ENCODE measurements around the gene GRM8. TPM values are rescaled to one million over a fixed set of nuclear protein-coding genes. Genes with fewer than 3 reads are reported as not detected.

The GRM8 gene
- polyA plus RNA-seq, 1 donor from 2014 or later = 1.5 TPM

DNA sequence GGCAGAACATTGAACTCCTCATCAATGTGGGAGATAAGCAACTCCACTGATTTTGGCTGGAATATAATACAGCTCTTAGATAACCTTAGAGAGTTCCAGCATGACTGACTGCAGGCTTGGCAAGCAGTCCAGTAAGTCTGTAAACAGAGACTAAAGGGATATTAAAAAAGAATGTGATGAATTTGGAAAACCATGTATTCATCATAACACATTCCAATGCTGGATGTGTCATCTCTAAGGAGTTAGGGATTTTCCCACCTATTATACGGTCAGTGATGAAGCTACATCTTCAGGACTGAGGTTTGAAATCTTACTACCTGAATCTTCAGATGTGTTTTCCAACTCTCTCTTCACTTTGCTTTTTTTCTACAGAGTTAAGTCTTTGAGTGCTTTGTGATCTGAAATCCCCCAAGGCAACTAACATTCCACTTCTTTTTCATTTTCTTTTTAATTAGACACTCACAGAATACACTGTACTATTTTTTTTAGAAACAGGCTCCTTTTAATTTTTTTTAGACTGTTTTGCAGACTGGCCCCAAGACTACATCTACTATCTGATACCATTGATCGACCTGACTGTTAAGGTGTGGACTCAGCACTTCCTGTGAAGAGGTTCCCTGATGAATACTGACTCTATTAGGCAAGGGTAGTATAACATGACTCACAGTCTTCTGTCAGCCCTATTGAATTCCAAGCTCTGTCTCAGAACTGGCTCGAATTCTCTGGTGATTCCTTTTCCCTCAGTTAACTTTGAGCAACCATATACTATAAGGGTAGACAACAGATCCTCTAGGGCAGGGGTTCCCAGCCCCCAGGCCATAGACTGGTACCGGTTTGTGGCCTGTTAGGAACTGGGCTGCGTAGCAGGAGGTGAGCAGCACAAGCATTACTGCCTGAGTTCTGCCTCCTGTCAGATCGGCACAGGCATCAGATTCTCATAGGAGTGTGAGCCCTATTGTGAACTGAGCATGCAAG lies 678.2 kb downstream of the GRM8 start:
- H3K4me2 ChIP-seq (ENCODE audit: low read length) = no peak overlapping the region

DNA sequence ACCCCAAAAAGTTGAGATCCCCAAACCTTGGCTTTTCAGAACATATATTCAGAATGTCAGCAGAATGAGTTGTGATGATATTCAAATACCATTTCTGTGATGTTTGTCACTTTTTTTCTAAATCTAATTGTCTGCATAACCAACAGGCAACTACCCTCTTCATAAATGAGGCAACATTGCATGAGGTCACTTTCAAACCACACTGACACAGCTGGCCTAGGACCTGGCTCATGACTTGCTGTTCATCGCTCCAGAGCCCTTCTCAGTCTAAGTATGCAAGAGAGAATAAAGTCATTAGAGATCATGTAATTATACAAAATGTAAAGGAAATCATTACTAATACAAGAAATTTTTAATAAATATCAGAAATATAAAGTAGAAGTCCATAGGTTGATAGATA lies 681.9 kb downstream of the GRM8 start:
- H3F3A ChIP-seq (ENCODE audit: insufficient read depth, low read length, poor library complexity, severe bottlenecking) = no peaks in the 10 kb centered on the region

More for the DNA sequence above, 678.2 kb downstream of the GRM8 start:
- no peak overlapping the region for H2AFZ ChIP-seq (ENCODE audit: low read depth, low read length)
- H3K36me3 ChIP-seq (ENCODE audit: insufficient read depth, low read length) = no peaks in the 10 kb centered on the region
- H3K9me2 ChIP-seq (ENCODE audit: insufficient read depth, low read length) = no peaks in the 10 kb centered on the region
- H3K4me3 ChIP-seq (ENCODE audit: low read length) = no peak overlapping the region
- H3K79me2 ChIP-seq (replicated peaks; ENCODE audit: insufficient read depth, low read length) = no peaks in the 10 kb centered on the region
- TF ChIP-seq, protein P1, sequence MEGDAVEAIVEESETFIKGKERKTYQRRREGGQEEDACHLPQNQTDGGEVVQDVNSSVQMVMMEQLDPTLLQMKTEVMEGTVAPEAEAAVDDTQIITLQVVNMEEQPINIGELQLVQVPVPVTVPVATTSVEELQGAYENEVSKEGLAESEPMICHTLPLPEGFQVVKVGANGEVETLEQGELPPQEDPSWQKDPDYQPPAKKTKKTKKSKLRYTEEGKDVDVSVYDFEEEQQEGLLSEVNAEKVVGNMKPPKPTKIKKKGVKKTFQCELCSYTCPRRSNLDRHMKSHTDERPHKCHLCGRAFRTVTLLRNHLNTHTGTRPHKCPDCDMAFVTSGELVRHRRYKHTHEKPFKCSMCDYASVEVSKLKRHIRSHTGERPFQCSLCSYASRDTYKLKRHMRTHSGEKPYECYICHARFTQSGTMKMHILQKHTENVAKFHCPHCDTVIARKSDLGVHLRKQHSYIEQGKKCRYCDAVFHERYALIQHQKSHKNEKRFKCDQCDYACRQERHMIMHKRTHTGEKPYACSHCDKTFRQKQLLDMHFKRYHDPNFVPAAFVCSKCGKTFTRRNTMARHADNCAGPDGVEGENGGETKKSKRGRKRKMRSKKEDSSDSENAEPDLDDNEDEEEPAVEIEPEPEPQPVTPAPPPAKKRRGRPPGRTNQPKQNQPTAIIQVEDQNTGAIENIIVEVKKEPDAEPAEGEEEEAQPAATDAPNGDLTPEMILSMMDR (IDR thresholded peaks at IDR 0.05; ENCODE audit: poor library complexity, severe bottlenecking) = no peak
- TF ChIP-seq SMC3 (conservative IDR thresholded peaks at IDR 0.05; ENCODE audit: poor library complexity) = no peak
- no peak for TF ChIP-seq EZH2 (IDR thresholded peaks at IDR 0.05; ENCODE audit: borderline replicate concordance, insufficient read depth, low read length, poor library complexity, severe bottlenecking)
- TF ChIP-seq TAF1 (IDR thresholded peaks at IDR 0.05; ENCODE audit: low read depth) = no peak
- TF ChIP-seq, protein P2, sequence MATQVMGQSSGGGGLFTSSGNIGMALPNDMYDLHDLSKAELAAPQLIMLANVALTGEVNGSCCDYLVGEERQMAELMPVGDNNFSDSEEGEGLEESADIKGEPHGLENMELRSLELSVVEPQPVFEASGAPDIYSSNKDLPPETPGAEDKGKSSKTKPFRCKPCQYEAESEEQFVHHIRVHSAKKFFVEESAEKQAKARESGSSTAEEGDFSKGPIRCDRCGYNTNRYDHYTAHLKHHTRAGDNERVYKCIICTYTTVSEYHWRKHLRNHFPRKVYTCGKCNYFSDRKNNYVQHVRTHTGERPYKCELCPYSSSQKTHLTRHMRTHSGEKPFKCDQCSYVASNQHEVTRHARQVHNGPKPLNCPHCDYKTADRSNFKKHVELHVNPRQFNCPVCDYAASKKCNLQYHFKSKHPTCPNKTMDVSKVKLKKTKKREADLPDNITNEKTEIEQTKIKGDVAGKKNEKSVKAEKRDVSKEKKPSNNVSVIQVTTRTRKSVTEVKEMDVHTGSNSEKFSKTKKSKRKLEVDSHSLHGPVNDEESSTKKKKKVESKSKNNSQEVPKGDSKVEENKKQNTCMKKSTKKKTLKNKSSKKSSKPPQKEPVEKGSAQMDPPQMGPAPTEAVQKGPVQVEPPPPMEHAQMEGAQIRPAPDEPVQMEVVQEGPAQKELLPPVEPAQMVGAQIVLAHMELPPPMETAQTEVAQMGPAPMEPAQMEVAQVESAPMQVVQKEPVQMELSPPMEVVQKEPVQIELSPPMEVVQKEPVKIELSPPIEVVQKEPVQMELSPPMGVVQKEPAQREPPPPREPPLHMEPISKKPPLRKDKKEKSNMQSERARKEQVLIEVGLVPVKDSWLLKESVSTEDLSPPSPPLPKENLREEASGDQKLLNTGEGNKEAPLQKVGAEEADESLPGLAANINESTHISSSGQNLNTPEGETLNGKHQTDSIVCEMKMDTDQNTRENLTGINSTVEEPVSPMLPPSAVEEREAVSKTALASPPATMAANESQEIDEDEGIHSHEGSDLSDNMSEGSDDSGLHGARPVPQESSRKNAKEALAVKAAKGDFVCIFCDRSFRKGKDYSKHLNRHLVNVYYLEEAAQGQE (IDR thresholded peaks at IDR 0.05; ENCODE audit: borderline replicate concordance) = no peak
- TF ChIP-seq RAD21 (conservative IDR thresholded peaks at IDR 0.05) = no peak
- no peaks in the 10 kb centered on the region for H3K27me3 ChIP-seq (ENCODE audit: insufficient read depth, low read depth, low read length)
- H3K27ac ChIP-seq (ENCODE audit: low read length) = no peak overlapping the region
- no peaks in the 10 kb centered on the region for H4K20me1 ChIP-seq (ENCODE audit: insufficient read depth)
- no peaks in the 10 kb centered on the region for H3K9me3 ChIP-seq (ENCODE audit: low read length)
- no peaks in the 10 kb centered on the region for H3F3A ChIP-seq (ENCODE audit: insufficient read depth, low read length, poor library complexity, severe bottlenecking)
- H3K9ac ChIP-seq (ENCODE audit: low read length) = no peak overlapping the region

More for the DNA sequence above, 681.9 kb downstream of the GRM8 start:
- Histone ChIP-seq H3K4me3 (ENCODE audit: low read length) (no peak overlapping the region), H3K27me3 (ENCODE audit: insufficient read depth, low read depth, low read length) (no peaks in the 10 kb centered on the region), H3K9me2 (ENCODE audit: insufficient read depth, low read length) (no peaks in the 10 kb centered on the region), H3K9ac (ENCODE audit: low read length) (no peak overlapping the region), H3K79me2 (replicated peaks; ENCODE audit: insufficient read depth, low read length) (no peaks in the 10 kb centered on the region), H2AFZ (ENCODE audit: low read depth, low read length) (no peak overlapping the region), H3K36me3 (ENCODE audit: insufficient read depth, low read length) (no peaks in the 10 kb centered on the region), H3K4me2 (ENCODE audit: low read length) (no peak overlapping the region), H3K9me3 (ENCODE audit: low read length) (no peaks in the 10 kb centered on the region), H3K27ac (ENCODE audit: low read length) (no peak overlapping the region), H4K20me1 (ENCODE audit: insufficient read depth) (no peaks in the 10 kb centered on the region)
- TF ChIP-seq, protein P1 (IDR thresholded peaks at IDR 0.05; ENCODE audit: poor library complexity, severe bottlenecking) = no peak
- TF ChIP-seq EP300 (conservative IDR thresholded peaks at IDR 0.05; ENCODE audit: poor library complexity, severe bottlenecking) (no peak), EZH2 (IDR thresholded peaks at IDR 0.05; ENCODE audit: borderline replicate concordance, insufficient read depth, low read length, poor library complexity, severe bottlenecking) (no peak)

All from neural cell (in vitro differentiated cells).